ENCODE measurements around the gene FLNB.
A peak's percentile ranks its signal among the peaks of the same experiment; 100 is the strongest.

FLNB gene

GRCh38 chr3:58122936-58123700 lies 114.9 kb downstream of the FLNB start:
- TF ChIP-seq CTCF (IDR thresholded peaks at IDR 0.05; ENCODE audit: low read depth, low read length, missing control alignments): no peak
- no peak overlapping the region for H3K27ac ChIP-seq

GRCh38 chr3:58124387-58124786 lies 116.2 kb downstream of the FLNB start:
- peak; percentile 26 for TF ChIP-seq CTCF (IDR thresholded peaks at IDR 0.05; ENCODE audit: low read depth, low read length, missing control alignments)
- no peak overlapping the region for H3K4me3 ChIP-seq (ENCODE audit: low read depth, low read length)
- in situ Hi-C loops (cut with HindIII; ENCODE audit: low pct_ligation_motif_present, low sequenced_read_pairs): no loop called here
- no peaks in the 10 kb centered on the region for H3K27me3 ChIP-seq (replicated peaks)
- DNase-seq: no peak
- H3K27ac ChIP-seq: no peak overlapping the region
- H3K36me3 ChIP-seq (replicated peaks): peaks cover 97% of the 10 kb centered on the region

More at GRCh38 chr3:58122936-58123700, 114.9 kb downstream of the FLNB start:
- no peak overlapping the region for H3K4me3 ChIP-seq (ENCODE audit: low read depth, low read length)
- no peaks in the 10 kb centered on the region for H3K27me3 ChIP-seq (replicated peaks)
- in situ Hi-C loops (cut with HindIII; ENCODE audit: low pct_ligation_motif_present, low sequenced_read_pairs): no loop called here
- peaks cover 97% of the 10 kb centered on the region for H3K36me3 ChIP-seq (replicated peaks)
- no peak for DNase-seq

- Histone ChIP-seq H3K4me3 (ENCODE audit: low read depth, low read length) (no peak overlapping the region), H3K27me3 (replicated peaks) (no peaks in the 10 kb centered on the region), H3K27ac (no peak overlapping the region), H3K36me3 (replicated peaks) (peaks cover 94% of the 10 kb centered on the region)
- no peak for TF ChIP-seq CTCF (IDR thresholded peaks at IDR 0.05; ENCODE audit: low read depth, low read length, missing control alignments)
- in situ Hi-C loops (cut with HindIII; ENCODE audit: low pct_ligation_motif_present, low sequenced_read_pairs): no loop called here
- no peak for DNase-seq
Measured at GRCh38 chr3:58129041-58129770, 121.0 kb downstream of the FLNB start.

DNA sequence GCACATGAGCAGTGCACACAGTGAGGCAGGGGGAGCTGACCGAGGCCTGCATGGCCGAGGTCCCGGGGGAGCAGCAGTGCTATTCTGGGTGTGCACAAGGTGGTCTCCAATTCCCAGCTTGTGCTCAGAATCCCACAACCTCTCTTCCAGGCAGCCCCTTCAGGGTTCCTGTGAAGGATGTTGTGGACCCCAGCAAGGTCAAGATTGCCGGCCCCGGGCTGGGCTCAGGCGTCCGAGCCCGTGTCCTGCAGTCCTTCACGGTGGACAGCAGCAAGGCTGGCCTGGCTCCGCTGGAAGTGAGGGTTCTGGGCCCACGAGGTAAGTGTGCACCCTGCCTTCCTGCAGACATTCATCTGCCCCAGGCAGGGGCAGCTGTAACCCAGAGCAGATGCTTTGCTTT lies 122.4 kb downstream of the FLNB start:
- no peak overlapping the region for H3K4me3 ChIP-seq (ENCODE audit: low read depth, low read length)
- DNase-seq: no peak
- TF ChIP-seq CTCF (IDR thresholded peaks at IDR 0.05; ENCODE audit: low read depth, low read length, missing control alignments): no peak
- no peak overlapping the region for H3K27ac ChIP-seq
- in situ Hi-C loops (cut with HindIII; ENCODE audit: low pct_ligation_motif_present, low sequenced_read_pairs): no loop called here
- peaks cover 94% of the 10 kb centered on the region for H3K36me3 ChIP-seq (replicated peaks)
- no peaks in the 10 kb centered on the region for H3K27me3 ChIP-seq (replicated peaks)

GRCh38 chr3:58131101-58131825 lies 123.0 kb downstream of the FLNB start:
- no peak for DNase-seq
- H3K4me3 ChIP-seq (ENCODE audit: low read depth, low read length): no peak overlapping the region
- H3K27me3 ChIP-seq (replicated peaks): no peaks in the 10 kb centered on the region
- peaks cover 94% of the 10 kb centered on the region for H3K36me3 ChIP-seq (replicated peaks)
- TF ChIP-seq CTCF (IDR thresholded peaks at IDR 0.05; ENCODE audit: low read depth, low read length, missing control alignments): no peak
- in situ Hi-C loops (cut with HindIII; ENCODE audit: low pct_ligation_motif_present, low sequenced_read_pairs): no loop called here
- no peak overlapping the region for H3K27ac ChIP-seq
